ENCODE measurements around the gene GNAI2.

DNA sequence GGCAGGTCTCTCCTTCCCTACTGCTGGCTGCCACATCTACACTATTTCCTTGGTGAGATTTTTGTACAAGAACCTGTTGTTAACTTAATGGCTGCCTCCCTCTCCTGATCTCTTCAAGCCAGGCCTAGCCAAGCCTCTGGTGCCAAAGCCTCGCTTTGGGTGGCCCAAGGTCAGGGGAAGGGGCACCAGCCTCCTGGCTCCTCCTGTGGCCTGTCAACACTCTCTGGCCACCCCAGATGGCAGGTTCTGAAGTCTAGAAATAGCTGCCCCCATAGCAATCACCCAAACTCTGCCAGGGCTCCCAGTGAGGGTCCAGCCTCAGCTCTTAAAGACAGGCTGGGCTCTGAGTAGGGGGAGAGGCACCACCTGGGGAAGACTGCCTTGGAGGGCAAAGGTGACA, 51.3 kb downstream of the GNAI2 start:
- TF ChIP-seq POLR2A (IDR thresholded peaks at IDR 0.05; ENCODE audit: low read depth, low read length) (no peak), POLR2AphosphoS5 (IDR thresholded peaks at IDR 0.05; ENCODE audit: low read depth, low read length) (no peak), POU2F2 (IDR thresholded peaks at IDR 0.05; ENCODE audit: low read depth, low read length) (no peak)

Measured in GM12891 (cell line).